ENCODE results near the gene BLMH.

DNA sequence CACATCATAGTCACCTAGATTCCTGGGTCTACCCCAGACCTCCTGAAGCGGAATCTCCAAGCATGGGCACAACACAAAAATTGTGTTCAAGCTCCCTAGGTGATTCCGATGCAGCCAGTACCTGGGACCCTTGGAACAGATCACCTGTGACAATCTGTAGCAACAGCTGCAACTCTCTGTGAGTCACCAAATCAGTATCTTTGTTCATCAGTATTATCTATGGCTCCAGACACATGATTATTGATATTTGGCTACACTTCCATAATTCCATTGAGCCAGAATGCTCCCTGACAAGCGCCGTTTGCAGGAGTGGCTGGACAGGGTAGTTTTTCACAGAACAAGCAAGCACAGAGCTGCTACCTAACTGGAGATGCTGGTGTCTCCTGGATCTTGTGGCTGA lies 72.4 kb downstream of the BLMH start:
- TF ChIP-seq, protein P1, sequence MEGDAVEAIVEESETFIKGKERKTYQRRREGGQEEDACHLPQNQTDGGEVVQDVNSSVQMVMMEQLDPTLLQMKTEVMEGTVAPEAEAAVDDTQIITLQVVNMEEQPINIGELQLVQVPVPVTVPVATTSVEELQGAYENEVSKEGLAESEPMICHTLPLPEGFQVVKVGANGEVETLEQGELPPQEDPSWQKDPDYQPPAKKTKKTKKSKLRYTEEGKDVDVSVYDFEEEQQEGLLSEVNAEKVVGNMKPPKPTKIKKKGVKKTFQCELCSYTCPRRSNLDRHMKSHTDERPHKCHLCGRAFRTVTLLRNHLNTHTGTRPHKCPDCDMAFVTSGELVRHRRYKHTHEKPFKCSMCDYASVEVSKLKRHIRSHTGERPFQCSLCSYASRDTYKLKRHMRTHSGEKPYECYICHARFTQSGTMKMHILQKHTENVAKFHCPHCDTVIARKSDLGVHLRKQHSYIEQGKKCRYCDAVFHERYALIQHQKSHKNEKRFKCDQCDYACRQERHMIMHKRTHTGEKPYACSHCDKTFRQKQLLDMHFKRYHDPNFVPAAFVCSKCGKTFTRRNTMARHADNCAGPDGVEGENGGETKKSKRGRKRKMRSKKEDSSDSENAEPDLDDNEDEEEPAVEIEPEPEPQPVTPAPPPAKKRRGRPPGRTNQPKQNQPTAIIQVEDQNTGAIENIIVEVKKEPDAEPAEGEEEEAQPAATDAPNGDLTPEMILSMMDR (IDR thresholded peaks at IDR 0.05): no peak
- TF ChIP-seq SIN3A (IDR thresholded peaks at IDR 0.05; ENCODE audit: borderline replicate concordance, insufficient read depth, low read depth, low read length): no peak
- no peak for TF ChIP-seq REST (IDR thresholded peaks at IDR 0.05; ENCODE audit: insufficient read depth in 1 of 2, low read depth in 2 of 2, low read length in 1 of 2)
- TF ChIP-seq POLR2AphosphoS5 (IDR thresholded peaks at IDR 0.05; ENCODE audit: low read depth, low read length): no peak
- TF ChIP-seq TCF7L2 (IDR thresholded peaks at IDR 0.05; ENCODE audit: low read depth, low read length): no peak

Data from Panc1 (cell line).